ENCODE measurements around the gene TIAM1. TPM values are rescaled to one million over a fixed set of nuclear protein-coding genes. Genes with fewer than 3 reads are reported as not detected.

The TIAM1 gene
- total and polyA plus RNA-seq, 8 donors, result 1.1 to 19.8 (median 3.3) TPM

DNA sequence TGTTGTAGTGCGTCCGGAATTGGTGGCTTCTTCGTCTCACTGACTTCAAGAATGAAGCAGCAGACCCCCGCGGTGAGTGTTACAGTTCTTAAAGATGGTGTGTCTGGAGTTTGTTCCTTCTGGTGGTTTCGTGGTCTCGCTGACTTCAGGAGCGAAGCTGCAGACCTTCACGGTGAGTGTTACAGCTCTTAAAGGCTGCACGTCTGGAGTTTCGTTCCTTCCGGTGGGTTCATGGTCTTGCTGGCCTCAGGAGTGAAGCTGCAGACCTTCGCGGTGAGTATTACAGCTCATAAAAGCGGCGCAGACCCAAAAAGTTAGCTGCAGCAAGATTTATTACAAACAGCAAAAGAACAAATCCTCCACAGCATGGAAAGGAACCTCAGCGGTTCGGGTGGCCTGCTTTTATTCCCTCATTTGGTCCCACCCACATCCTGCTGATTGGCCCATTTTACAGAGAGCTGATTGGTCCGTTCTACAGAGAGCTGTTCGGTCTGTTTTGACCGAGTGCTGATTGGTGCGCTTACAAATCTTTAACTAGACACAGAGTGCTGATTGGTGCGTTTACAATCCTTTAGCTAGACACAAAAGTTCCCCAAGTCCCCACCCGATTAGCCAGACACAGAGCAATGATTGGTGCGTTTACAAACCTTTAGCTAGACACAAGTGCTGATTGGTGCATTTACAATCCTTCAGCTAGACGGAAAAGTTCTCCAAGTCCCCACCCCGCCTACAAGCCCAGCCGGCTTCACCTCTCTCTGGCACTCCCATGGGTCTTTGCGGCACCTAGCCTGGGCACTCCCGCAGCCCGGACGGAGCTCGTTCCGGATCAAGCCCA lies 256.2 kb downstream of the TIAM1 start:
- WGBS, 5 donors, result 74 to 83% (median 78%) methylated on average over 31 to 34 of the region's 34 CpGs
- Histone ChIP-seq H3K4me3 (no peak overlapping the region), H3K9me3 (no peaks in the 10 kb centered on the region), H3K27me3 (peaks cover 0 to 12% (median 0%) of the 10 kb centered on the region in 3 donors), H3K27ac (no peak overlapping the region), H3K36me3 (no peaks in the 10 kb centered on the region), H3K4me1 (peaks cover 0 to 7% (median 2%) of the 10 kb centered on the region in 4 donors)
- intact Hi-C loops (cut with DNase I; ENCODE audit: low total_unique reads), result no loop called here
- DNase-seq, result no peak
- no peak for TF ChIP-seq POLR2A (IDR thresholded peaks at IDR 0.05)
- no peak for TF ChIP-seq EP300 (IDR thresholded peaks at IDR 0.05)
- TF ChIP-seq, protein P1, sequence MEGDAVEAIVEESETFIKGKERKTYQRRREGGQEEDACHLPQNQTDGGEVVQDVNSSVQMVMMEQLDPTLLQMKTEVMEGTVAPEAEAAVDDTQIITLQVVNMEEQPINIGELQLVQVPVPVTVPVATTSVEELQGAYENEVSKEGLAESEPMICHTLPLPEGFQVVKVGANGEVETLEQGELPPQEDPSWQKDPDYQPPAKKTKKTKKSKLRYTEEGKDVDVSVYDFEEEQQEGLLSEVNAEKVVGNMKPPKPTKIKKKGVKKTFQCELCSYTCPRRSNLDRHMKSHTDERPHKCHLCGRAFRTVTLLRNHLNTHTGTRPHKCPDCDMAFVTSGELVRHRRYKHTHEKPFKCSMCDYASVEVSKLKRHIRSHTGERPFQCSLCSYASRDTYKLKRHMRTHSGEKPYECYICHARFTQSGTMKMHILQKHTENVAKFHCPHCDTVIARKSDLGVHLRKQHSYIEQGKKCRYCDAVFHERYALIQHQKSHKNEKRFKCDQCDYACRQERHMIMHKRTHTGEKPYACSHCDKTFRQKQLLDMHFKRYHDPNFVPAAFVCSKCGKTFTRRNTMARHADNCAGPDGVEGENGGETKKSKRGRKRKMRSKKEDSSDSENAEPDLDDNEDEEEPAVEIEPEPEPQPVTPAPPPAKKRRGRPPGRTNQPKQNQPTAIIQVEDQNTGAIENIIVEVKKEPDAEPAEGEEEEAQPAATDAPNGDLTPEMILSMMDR (IDR thresholded peaks at IDR 0.05), result no peak
- TF ChIP-seq POLR2AphosphoS5 (IDR thresholded peaks at IDR 0.05), result no peak

DNA sequence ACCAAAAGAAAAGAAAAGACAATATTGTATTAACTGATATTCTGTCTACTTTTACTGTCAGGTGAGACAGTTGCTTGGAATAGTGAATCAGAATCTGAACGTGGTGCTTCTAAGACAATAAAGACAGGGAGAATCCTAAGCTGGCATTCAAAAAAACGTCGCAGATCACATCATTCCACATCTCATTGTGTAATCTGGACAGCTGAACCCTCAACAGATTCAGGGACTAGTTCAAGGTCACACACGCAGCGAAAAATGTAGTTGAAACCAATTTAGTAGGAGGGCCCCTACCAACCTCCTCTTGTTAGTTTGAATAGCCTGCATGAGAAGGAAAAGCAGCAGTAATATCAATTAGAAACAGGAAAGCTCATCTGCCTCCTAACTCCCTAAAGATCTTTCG lies 259.4 kb downstream of the TIAM1 start:
- peaks cover 0 to 7% (median 2%) of the 10 kb centered on the region in 4 donors for H3K4me1 ChIP-seq
- DNase-seq, result no peak
- no peaks in the 10 kb centered on the region for H3K9me3 ChIP-seq
- H3K36me3 ChIP-seq, result no peaks in the 10 kb centered on the region
- peaks cover 0 to 23% (median 0%) of the 10 kb centered on the region in 3 donors for H3K27me3 ChIP-seq
- 67 to 80% (median 75%) methylated on average over 6 of the region's 6 CpGs for WGBS, 5 donors
- intact Hi-C loops (cut with DNase I; ENCODE audit: low total_unique reads), result no loop called here
- TF ChIP-seq POLR2AphosphoS5 (IDR thresholded peaks at IDR 0.05) (no peak), EP300 (IDR thresholded peaks at IDR 0.05) (no peak), POLR2A (IDR thresholded peaks at IDR 0.05) (no peak)
- TF ChIP-seq, protein P1 (IDR thresholded peaks at IDR 0.05), result no peak
- H3K4me3 ChIP-seq, result no peak overlapping the region
- H3K27ac ChIP-seq, result no peak overlapping the region

DNA sequence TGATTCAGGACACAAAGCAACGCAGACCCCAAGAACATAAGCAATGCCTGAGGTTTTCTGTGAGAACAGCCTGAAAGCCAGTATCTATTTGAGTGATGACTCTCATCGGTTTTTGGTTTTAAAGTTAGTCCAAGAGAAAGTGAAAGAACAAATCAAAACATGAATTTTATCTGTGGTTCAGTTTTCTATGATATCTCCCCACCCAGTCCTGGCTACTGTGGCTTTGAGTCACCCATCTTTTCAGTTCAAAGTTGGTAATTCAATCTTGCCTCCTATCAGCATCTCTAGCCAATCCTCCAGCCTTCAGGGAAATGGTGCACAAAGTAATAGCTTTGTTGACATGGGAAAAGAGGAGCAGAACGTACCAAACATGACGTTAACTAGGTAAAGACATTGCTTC lies 265.3 kb downstream of the TIAM1 start:
- Histone ChIP-seq H3K9me3 (no peaks in the 10 kb centered on the region), H3K4me1 (no peaks in the 10 kb centered on the region), H3K4me3 (no peak overlapping the region), H3K27me3 (peaks cover 0 to 11% (median 0%) of the 10 kb centered on the region in 3 donors), H3K36me3 (no peaks in the 10 kb centered on the region), H3K27ac (no peak overlapping the region)
- WGBS, 5 donors, result 37 to 56% (median 48%) methylated on average over 4 of the region's 4 CpGs
- TF ChIP-seq EP300 (IDR thresholded peaks at IDR 0.05) (no peak), POLR2AphosphoS5 (IDR thresholded peaks at IDR 0.05) (no peak), POLR2A (IDR thresholded peaks at IDR 0.05) (no peak)
- TF ChIP-seq, protein P1 (IDR thresholded peaks at IDR 0.05), result no peak
- intact Hi-C loops (cut with DNase I; ENCODE audit: low total_unique reads), result loop anchor here (10.0 kb wide), 1 partner anchor 744 kb away; the partner anchor contains the start of gene KRTAP27-1
- no peak for DNase-seq

DNA sequence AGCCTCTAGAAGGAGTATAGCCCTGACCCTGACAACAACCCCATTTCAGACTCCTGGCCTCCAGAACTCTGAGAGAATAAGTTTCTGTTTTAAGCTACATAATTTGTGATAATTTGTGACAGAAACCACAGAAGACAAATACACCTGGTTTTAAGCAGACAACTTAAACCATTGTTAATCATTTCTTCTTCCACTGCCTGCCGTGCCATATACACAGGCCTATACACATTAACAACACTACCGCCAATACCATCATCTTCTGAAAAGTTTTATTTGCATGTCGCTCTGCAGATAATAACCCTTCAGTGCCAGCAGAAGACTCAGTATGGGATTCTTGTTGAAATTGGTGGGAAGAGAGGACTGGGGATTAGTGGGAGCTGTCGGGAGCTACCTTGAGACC lies 265.8 kb downstream of the TIAM1 start:
- intact Hi-C loops (cut with DNase I; ENCODE audit: low total_unique reads), result loop anchor here (10.0 kb wide), 1 partner anchor 743 kb away; the partner anchor contains the start of gene KRTAP27-1
- Histone ChIP-seq H3K27ac (no peak overlapping the region), H3K4me1 (no peaks in the 10 kb centered on the region), H3K9me3 (no peaks in the 10 kb centered on the region), H3K36me3 (no peaks in the 10 kb centered on the region), H3K27me3 (peaks cover 0 to 11% (median 0%) of the 10 kb centered on the region in 3 donors), H3K4me3 (no peak overlapping the region)
- DNase-seq, result no peak
- WGBS, 5 donors, result 85 to 88% (median 87%) methylated on average over 4 of the region's 4 CpGs
- no peak for TF ChIP-seq POLR2AphosphoS5 (IDR thresholded peaks at IDR 0.05)
- TF ChIP-seq, protein P1 (IDR thresholded peaks at IDR 0.05), result no peak
- TF ChIP-seq EP300 (IDR thresholded peaks at IDR 0.05), result no peak
- TF ChIP-seq POLR2A (IDR thresholded peaks at IDR 0.05), result no peak

Measured in stomach (tissue), 9 donors.